ENCODE data around the gene GLB1L.

DNA sequence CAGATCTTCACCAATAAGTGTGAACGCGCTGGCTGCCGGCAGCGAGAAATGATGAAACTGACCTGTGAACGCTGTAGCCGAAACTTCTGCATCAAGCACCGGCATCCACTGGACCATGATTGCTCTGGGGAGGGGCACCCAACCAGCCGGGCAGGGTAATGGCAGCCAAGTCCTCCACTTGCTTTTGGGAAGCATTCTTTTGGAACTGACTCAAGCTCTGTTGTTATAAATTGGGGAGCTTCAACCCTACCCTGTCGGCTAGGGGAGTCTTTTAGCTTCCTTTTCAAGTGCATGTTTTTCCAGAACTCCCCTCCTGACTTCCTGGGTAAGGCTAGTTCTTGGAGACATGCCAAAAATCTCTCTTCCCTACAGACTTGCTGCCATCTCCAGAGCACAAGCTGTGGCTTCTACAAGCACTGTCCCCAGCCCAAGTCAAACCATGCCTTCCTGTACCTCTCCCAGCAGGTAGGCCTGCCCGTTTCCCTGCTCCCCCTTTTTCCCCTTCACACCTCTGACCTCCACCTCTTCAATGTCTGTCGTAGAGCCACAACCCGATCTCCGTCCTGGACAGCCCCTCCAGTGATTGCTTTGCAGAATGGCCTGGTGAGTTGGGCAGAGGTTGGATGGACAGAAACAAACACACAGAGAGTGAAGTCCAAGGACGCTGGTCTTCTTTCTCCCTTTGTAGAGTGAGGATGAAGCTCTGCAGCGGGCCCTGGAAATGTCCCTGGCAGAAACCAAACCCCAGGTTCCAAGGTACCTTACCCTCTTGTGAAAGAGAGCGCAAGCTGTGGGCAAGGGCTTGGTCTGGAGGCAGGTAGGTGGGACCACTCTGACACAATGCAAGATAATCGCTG lies 37.1 kb downstream of the GLB1L start:
- TF ChIP-seq POLR2A (IDR thresholded peaks at IDR 0.05), result no peak
- TF ChIP-seq, protein P1, sequence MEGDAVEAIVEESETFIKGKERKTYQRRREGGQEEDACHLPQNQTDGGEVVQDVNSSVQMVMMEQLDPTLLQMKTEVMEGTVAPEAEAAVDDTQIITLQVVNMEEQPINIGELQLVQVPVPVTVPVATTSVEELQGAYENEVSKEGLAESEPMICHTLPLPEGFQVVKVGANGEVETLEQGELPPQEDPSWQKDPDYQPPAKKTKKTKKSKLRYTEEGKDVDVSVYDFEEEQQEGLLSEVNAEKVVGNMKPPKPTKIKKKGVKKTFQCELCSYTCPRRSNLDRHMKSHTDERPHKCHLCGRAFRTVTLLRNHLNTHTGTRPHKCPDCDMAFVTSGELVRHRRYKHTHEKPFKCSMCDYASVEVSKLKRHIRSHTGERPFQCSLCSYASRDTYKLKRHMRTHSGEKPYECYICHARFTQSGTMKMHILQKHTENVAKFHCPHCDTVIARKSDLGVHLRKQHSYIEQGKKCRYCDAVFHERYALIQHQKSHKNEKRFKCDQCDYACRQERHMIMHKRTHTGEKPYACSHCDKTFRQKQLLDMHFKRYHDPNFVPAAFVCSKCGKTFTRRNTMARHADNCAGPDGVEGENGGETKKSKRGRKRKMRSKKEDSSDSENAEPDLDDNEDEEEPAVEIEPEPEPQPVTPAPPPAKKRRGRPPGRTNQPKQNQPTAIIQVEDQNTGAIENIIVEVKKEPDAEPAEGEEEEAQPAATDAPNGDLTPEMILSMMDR (IDR thresholded peaks at IDR 0.05), result no peak
- TF ChIP-seq POLR2AphosphoS5 (IDR thresholded peaks at IDR 0.05), result no peak

Data from suprapubic skin (tissue), 4 donors.